ENCODE data around the gene C6orf15.

The C6orf15 gene

DNA sequence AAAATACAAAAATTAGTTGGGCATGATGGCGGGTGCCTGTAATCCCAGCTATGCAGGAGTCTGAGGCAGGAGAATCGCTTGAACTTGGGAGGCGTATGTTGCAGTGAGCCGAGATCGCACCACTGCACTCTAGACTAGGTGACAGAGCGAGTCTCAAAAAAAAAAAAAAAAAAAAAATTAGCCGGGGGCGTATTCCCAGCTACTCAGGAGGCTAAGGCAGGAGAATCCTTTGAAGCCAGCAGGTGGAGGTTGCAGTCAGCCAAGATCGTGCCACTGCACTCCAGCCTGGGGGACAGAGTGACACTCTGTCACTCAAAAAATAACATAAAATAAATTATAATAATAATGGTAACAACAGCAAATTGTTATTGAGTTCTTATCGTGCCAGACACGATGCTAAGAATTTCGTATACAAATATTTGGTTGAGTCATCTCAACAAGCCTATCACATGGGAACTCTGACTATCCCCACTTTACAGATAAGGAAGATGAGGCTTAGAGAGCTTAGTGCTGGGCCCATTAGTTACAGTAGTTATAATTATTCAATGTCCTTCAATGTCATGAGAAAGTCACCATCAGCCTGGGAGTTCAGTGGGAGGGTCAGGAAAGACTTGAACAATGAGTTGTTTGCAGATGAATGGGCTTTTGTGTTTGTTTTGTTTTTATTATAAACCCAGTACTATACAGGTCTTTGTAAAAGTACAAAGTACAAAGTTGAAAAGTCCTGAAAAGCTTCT is 19.4 kb downstream of the C6orf15 start:
- H3K4me1 ChIP-seq (ENCODE audit: control insufficient read depth, insufficient read depth, low read length) = peaks cover 8% of the 10 kb centered on the region
- no peaks in the 10 kb centered on the region for H3K36me3 ChIP-seq (ENCODE audit: control insufficient read depth, insufficient read depth, low read length)
- no peaks in the 10 kb centered on the region for H3K27me3 ChIP-seq (ENCODE audit: control insufficient read depth, insufficient read depth, low read length)
- H3K9me3 ChIP-seq (ENCODE audit: control insufficient read depth, low read length) = no peaks in the 10 kb centered on the region
- H3K4me3 ChIP-seq (ENCODE audit: low read length) = no peak overlapping the region
- no peak overlapping the region for H3K9ac ChIP-seq (ENCODE audit: low read length)

DNA sequence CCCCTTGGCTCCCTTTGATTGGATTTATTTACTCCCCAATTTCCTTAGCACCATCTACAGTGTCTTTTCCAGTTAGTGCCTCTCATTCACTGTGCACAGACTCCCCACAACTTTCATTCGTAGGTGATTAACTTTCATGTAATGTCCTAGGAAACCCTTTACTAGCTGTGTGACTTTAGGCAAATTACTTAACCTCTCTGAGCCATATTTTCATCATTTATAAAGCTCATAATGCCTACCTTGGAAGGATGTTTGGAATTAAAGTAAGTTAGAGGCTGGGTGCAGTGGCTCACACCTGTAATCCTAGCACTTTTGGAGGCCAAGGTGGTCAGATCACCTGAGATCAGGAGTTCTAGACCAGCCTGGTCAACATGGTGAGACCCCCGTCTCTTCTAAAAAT is 20.1 kb downstream of the C6orf15 start:
- Histone ChIP-seq H3K4me3 (ENCODE audit: low read length) (no peak overlapping the region), H3K9me3 (ENCODE audit: control insufficient read depth, low read length) (no peaks in the 10 kb centered on the region), H3K36me3 (ENCODE audit: control insufficient read depth, insufficient read depth, low read length) (no peaks in the 10 kb centered on the region), H3K4me1 (ENCODE audit: control insufficient read depth, insufficient read depth, low read length) (peaks cover 8% of the 10 kb centered on the region), H3K9ac (ENCODE audit: low read length) (no peak overlapping the region), H3K27me3 (ENCODE audit: control insufficient read depth, insufficient read depth, low read length) (no peaks in the 10 kb centered on the region)

GRCh38 chr6:31091680-31092079 is 20.7 kb downstream of the C6orf15 start:
- H3K27me3 ChIP-seq (ENCODE audit: control insufficient read depth, insufficient read depth, low read length) = no peaks in the 10 kb centered on the region
- H3K36me3 ChIP-seq (ENCODE audit: control insufficient read depth, insufficient read depth, low read length) = no peaks in the 10 kb centered on the region
- H3K9ac ChIP-seq (ENCODE audit: low read length) = no peak overlapping the region
- H3K4me3 ChIP-seq (ENCODE audit: low read length) = no peak overlapping the region
- H3K9me3 ChIP-seq (ENCODE audit: control insufficient read depth, low read length) = no peaks in the 10 kb centered on the region
- H3K4me1 ChIP-seq (ENCODE audit: control insufficient read depth, insufficient read depth, low read length) = peaks cover 8% of the 10 kb centered on the region

- H3K36me3 ChIP-seq (ENCODE audit: control insufficient read depth, insufficient read depth, low read length) = no peaks in the 10 kb centered on the region
- peaks cover 8% of the 10 kb centered on the region for H3K4me1 ChIP-seq (ENCODE audit: control insufficient read depth, insufficient read depth, low read length)
- no peaks in the 10 kb centered on the region for H3K27me3 ChIP-seq (ENCODE audit: control insufficient read depth, insufficient read depth, low read length)
- H3K9ac ChIP-seq (ENCODE audit: low read length) = no peak overlapping the region
- no peaks in the 10 kb centered on the region for H3K9me3 ChIP-seq (ENCODE audit: control insufficient read depth, low read length)
- H3K4me3 ChIP-seq (ENCODE audit: low read length) = no peak overlapping the region
Measured at GRCh38 chr6:31090973-31091364, 21.4 kb downstream of the C6orf15 start.

DNA sequence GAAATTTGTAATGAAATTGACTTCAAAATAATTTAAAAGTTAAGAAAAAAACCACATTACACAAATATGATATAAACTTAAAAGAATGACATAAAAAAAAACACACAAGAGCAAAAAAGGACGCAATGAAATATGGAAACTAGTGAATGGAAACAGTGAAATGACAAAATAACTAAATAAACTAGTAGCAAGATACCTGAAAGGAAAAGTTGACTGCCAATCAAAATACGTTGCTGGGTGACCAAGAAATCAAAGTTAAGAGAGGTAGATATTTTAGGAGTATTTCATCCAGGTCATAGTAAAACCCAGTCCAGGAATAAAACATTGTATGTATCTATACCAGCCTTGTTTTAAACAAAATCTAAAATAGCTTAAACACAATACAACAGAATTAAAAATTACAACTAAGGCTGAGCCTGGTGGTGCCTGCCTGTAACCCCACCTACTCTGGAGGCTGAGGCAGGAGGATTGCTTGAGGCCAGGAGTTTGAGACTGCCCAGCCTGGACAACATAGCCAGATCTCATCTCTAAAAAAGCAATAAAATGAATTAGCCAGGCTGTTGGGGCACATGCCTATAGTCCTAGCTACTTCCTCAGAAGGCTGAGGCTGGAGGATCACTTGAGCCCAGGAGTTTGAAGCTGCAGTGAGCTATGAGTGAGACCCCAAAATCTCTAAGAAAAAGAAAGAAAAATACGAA is 22.0 kb downstream of the C6orf15 start:
- Histone ChIP-seq H3K4me3 (ENCODE audit: low read length) (no peak overlapping the region), H3K9me3 (ENCODE audit: control insufficient read depth, low read length) (no peaks in the 10 kb centered on the region), H3K27me3 (ENCODE audit: control insufficient read depth, insufficient read depth, low read length) (no peaks in the 10 kb centered on the region), H3K36me3 (ENCODE audit: control insufficient read depth, insufficient read depth, low read length) (no peaks in the 10 kb centered on the region), H3K9ac (ENCODE audit: low read length) (no peak overlapping the region), H3K4me1 (ENCODE audit: control insufficient read depth, insufficient read depth, low read length) (peaks cover 8% of the 10 kb centered on the region)

DNA sequence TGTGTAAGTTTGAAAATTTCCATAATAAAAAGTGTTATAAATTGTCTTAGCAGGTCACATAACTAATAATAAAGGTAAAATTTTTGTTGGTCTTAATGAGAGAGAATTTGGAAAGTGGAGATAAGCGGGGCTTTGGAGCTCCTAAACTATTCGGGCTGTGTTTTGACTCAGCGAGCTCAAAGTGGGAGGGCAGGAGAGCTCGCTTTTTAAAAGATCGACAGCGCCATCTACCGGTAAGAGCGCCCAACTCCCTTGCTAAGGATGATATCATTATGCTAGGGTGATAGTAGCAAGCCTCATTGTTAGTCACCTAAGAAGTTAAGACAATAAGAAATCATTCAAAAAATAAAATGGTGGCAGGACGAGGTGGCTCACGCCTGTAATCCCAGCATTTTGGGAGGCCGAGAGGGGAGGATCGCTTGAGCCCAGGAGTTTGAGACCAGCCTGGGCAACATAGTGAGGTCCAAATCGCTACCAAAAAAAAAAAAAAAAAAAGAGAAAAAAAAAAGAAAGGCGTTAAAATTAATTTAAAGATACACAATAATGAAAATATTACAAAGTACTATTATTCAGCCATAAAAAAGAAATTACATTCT is 24.8 kb downstream of the C6orf15 start:
- no peaks in the 10 kb centered on the region for H3K36me3 ChIP-seq (ENCODE audit: control insufficient read depth, insufficient read depth, low read length)
- H3K27me3 ChIP-seq (ENCODE audit: control insufficient read depth, insufficient read depth, low read length) = no peaks in the 10 kb centered on the region
- no peak overlapping the region for H3K9ac ChIP-seq (ENCODE audit: low read length)
- H3K9me3 ChIP-seq (ENCODE audit: control insufficient read depth, low read length) = no peaks in the 10 kb centered on the region
- no peaks in the 10 kb centered on the region for H3K4me1 ChIP-seq (ENCODE audit: control insufficient read depth, insufficient read depth, low read length)
- H3K4me3 ChIP-seq (ENCODE audit: low read length) = no peak overlapping the region

DNA sequence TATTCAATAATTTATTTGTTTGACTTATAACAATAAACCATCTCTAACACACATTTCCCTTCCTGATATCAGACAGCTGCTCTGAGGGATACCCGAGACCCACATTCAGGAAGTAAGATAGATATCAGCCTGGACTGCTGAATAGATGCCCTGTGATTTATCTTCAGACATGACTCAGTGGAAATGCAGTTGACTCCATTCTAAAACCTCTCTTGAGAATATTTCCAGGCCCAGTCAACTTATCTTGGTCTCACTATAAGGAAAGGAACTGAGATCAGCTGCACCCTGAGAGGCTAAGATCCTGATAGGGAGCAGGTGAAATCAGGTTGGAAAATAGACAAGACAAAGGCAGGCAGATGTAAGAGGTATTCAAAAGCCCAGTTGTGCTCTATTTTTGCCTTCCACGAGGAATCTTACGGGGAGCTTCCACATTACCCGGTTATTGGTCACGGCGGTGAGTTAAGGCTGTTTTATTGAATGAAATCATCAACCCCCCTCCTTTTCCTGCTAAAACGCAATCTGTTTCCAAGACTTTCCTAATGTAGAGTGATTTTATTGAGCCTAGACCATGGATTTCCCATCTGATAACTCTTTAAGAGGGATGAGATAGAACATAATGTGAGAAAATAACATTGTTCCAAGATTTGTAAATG is 25.5 kb downstream of the C6orf15 start:
- Histone ChIP-seq H3K4me1 (ENCODE audit: control insufficient read depth, insufficient read depth, low read length) (no peaks in the 10 kb centered on the region), H3K36me3 (ENCODE audit: control insufficient read depth, insufficient read depth, low read length) (no peaks in the 10 kb centered on the region), H3K27me3 (ENCODE audit: control insufficient read depth, insufficient read depth, low read length) (no peaks in the 10 kb centered on the region), H3K9ac (ENCODE audit: low read length) (no peak overlapping the region), H3K9me3 (ENCODE audit: control insufficient read depth, low read length) (no peaks in the 10 kb centered on the region), H3K4me3 (ENCODE audit: low read length) (no peak overlapping the region)

- H3K9ac ChIP-seq (ENCODE audit: low read length) = no peak overlapping the region
- no peaks in the 10 kb centered on the region for H3K27me3 ChIP-seq (ENCODE audit: control insufficient read depth, insufficient read depth, low read length)
- no peaks in the 10 kb centered on the region for H3K9me3 ChIP-seq (ENCODE audit: control insufficient read depth, low read length)
- no peaks in the 10 kb centered on the region for H3K4me1 ChIP-seq (ENCODE audit: control insufficient read depth, insufficient read depth, low read length)
- no peaks in the 10 kb centered on the region for H3K36me3 ChIP-seq (ENCODE audit: control insufficient read depth, insufficient read depth, low read length)
- H3K4me3 ChIP-seq (ENCODE audit: low read length) = no peak overlapping the region
Measured at GRCh38 chr6:31083742-31084354, 28.5 kb downstream of the C6orf15 start.

- Histone ChIP-seq H3K4me1 (ENCODE audit: control insufficient read depth, insufficient read depth, low read length) (no peaks in the 10 kb centered on the region), H3K36me3 (ENCODE audit: control insufficient read depth, insufficient read depth, low read length) (no peaks in the 10 kb centered on the region), H3K9me3 (ENCODE audit: control insufficient read depth, low read length) (no peaks in the 10 kb centered on the region), H3K4me3 (ENCODE audit: low read length) (no peak overlapping the region), H3K9ac (ENCODE audit: low read length) (no peak overlapping the region), H3K27me3 (ENCODE audit: control insufficient read depth, insufficient read depth, low read length) (no peaks in the 10 kb centered on the region)
Measured at GRCh38 chr6:31081872-31082271, 30.5 kb downstream of the C6orf15 start.

- H3K4me3 ChIP-seq (ENCODE audit: low read length) = no peak overlapping the region
- H3K9ac ChIP-seq (ENCODE audit: low read length) = no peak overlapping the region
- H3K27me3 ChIP-seq (ENCODE audit: control insufficient read depth, insufficient read depth, low read length) = no peaks in the 10 kb centered on the region
- no peaks in the 10 kb centered on the region for H3K9me3 ChIP-seq (ENCODE audit: control insufficient read depth, low read length)
- H3K4me1 ChIP-seq (ENCODE audit: control insufficient read depth, insufficient read depth, low read length) = no peaks in the 10 kb centered on the region
- H3K36me3 ChIP-seq (ENCODE audit: control insufficient read depth, insufficient read depth, low read length) = no peaks in the 10 kb centered on the region
Measured at GRCh38 chr6:31079656-31080261, 32.6 kb downstream of the C6orf15 start.

DNA sequence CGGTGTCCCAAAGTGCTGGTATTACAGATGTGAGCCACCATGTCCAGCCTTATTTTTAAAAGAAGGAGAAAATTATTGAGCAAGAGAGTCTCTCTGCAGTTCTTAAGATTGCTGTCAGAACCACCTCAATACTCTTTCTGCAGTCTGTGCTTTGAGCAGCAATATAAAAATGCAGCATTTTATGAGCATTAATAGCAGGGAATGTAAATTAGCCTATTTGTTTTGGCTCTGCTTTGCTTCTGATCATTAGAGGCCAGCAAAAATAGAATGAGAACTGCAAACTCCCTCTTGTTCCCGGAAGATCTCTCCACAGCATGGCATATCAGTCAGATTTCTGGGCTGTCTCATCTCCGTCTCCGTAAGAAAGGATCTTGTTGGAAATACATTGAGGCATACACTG is 35.8 kb downstream of the C6orf15 start:
- Histone ChIP-seq H3K9ac (ENCODE audit: low read length) (no peak overlapping the region), H3K4me3 (ENCODE audit: low read length) (no peak overlapping the region), H3K36me3 (ENCODE audit: control insufficient read depth, insufficient read depth, low read length) (no peaks in the 10 kb centered on the region), H3K9me3 (ENCODE audit: control insufficient read depth, low read length) (no peaks in the 10 kb centered on the region), H3K4me1 (ENCODE audit: control insufficient read depth, insufficient read depth, low read length) (no peaks in the 10 kb centered on the region), H3K27me3 (ENCODE audit: control insufficient read depth, insufficient read depth, low read length) (no peaks in the 10 kb centered on the region)

All from mucosa of stomach (tissue), 1 donor.